Choroid plexus epithelial cell (primary cell): ENCODE data around the gene SEMA3A.
"Not testable (repeated sequence)": the region's sequence is repeated elsewhere in the genome, so short reads cannot be mapped to it uniquely, and the experiment has no call there.

Source experiments
- DNase-seq: peaks from one replicate; pipeline ENCODE4 v3.0.0-alpha.2; 2010; ENCODE audit warnings: low read depth
- H3K4me3 ChIP-seq: 2 replicates; pipeline ENCODE4 v1.5.1; 2011; ENCODE audit warnings: low read depth, mild to moderate bottlenecking, control low read depth, low read length, moderate library complexity
- TF ChIP-seq, protein P1 (sequence below): conservative IDR thresholded peaks from 2 replicates; pipeline ENCODE4 v1.5.1; 2011; ENCODE audit warnings: low read depth, mild to moderate bottlenecking, control low read depth, inconsistent platforms, low read length, moderate library complexity

The SEMA3A gene

DNA sequence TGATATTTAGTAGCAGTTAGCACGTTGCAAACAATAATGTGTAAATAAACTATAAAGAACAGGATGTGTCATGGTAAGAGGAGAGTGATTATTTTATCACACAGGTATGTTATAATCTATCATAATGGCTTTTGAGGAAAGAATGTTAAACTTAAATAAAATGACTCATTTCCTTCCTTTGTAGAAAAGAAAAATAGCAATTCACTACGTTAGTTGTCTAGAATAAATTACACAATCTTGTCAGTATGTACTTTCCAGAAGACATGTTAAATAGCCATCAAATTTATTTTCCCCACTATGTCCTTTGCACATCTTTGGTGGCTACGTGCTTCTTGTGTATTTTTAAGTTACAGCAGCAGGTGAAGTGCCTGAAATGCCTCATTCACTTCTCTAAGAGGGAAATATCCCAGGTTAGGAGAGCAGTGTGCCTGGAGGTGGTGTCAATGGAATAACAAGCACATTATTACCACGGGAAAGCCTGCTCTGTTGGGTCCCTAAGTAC is 133.8 kb downstream of the SEMA3A start:
- TF ChIP-seq, protein P1, sequence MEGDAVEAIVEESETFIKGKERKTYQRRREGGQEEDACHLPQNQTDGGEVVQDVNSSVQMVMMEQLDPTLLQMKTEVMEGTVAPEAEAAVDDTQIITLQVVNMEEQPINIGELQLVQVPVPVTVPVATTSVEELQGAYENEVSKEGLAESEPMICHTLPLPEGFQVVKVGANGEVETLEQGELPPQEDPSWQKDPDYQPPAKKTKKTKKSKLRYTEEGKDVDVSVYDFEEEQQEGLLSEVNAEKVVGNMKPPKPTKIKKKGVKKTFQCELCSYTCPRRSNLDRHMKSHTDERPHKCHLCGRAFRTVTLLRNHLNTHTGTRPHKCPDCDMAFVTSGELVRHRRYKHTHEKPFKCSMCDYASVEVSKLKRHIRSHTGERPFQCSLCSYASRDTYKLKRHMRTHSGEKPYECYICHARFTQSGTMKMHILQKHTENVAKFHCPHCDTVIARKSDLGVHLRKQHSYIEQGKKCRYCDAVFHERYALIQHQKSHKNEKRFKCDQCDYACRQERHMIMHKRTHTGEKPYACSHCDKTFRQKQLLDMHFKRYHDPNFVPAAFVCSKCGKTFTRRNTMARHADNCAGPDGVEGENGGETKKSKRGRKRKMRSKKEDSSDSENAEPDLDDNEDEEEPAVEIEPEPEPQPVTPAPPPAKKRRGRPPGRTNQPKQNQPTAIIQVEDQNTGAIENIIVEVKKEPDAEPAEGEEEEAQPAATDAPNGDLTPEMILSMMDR = no peak
- DNase-seq = peak; percentile 51
- H3K4me3 ChIP-seq = no peak overlapping the region

DNA sequence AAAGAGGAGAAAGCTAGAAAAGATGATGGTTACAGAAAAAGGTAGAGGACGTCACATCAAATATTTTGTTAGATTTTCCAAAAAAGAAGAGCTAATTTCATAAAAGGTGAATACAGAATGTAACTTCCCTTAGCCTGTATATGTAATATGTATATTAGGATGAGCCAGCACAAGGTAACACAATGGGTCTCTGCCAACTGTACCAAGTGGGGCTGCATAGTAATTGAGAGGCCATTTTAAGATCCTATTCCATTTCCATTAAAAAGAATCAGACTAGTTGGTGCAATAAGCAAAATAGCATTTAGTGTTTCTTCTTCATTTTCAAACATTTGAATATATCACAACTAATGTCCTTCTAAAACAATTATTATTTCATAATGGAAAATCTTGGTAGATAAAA is 134.6 kb downstream of the SEMA3A start:
- DNase-seq = no peak
- TF ChIP-seq, protein P1 = no peak
- no peak overlapping the region for H3K4me3 ChIP-seq

DNA sequence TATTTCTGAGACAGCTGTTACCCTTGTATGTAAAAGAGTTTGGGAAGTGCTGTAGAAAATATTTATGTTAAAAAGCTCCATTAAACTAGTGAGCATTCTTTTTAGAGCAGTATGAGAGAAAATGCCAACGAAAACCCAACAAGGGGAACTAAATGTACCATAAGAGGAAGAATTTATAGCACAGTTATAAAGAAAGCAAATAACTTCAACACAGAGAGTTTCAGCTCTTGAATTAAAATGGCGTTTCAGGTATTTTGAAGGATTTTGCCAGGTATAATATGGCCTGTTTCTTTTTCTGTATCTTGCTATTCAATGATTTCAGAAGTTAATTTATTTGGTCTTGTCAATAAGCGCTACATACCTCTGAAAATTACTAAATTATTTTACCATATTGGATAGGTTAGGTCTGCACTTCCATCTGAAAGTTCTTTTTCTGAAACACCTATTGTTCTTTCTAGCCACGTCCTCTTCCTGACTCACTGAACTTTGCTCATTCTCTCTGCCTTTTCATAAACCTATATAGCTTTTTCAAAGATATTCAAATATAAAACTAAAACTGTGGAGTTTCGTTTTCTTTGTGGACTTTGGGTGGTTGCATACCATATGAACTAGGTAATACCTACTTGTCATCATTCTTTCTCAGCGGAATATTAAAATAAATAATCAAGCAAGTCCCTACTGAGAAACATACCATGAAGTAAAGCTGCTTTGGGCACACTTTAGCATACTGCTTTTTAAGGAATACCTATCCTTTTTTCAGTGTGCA is 136.1 kb downstream of the SEMA3A start:
- H3K4me3 ChIP-seq = no peak overlapping the region
- peak; percentile 82 for DNase-seq
- TF ChIP-seq, protein P1 = no peak

DNA sequence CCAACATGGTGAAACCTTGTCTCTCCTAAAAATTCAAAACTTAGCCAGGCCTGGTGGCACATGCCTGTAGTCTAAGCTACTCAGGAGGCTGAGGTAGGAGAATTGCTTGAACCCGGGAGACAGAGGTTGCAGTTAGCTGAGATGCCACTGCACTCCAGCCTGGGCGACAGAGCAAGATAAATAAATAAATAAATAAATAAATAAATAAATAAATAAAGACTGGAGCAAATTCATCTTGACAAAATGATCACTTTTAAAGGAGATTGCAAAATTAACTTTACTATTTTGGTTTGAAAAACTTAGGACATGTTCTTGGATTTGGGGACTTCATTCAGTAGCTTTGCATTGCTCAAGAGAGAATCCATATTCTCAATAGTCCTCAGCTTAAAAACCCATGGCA is 137.0 kb downstream of the SEMA3A start:
- no peak for DNase-seq
- TF ChIP-seq, protein P1 = no peak
- no peak overlapping the region for H3K4me3 ChIP-seq

DNA sequence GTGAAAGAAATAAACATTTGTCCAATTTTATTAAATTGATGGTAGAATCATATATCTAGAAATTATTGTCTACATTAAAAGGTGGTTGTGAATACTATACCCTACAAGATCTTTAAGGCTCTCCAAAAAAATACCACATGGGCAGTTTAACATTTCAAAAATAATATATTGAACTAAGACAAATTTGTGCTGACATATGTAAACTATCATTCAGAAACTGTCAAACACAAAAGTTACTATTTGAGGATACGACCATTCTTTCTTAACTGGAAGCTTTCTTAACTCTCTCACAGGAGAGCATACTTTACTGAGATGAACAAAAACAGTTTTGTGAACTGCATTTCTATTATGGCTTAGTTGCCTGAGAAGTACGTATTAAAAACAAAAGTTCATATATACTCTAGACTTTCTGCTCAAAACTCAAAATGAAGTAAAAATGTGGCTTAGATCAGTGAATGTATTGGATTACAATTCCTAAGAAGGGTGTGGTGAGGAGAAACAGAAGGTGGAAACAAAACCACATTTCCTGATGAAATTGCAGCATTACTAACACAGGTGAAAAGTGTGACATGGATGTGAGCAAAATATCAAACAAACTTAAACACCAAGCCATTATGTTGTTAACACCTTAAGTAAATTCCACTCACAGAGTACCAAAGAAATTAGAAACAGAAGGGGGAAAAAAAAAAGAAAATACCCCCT is 138.5 kb downstream of the SEMA3A start:
- H3K4me3 ChIP-seq = no peak overlapping the region
- DNase-seq = peak; percentile 23
- TF ChIP-seq, protein P1 = no peak

DNA sequence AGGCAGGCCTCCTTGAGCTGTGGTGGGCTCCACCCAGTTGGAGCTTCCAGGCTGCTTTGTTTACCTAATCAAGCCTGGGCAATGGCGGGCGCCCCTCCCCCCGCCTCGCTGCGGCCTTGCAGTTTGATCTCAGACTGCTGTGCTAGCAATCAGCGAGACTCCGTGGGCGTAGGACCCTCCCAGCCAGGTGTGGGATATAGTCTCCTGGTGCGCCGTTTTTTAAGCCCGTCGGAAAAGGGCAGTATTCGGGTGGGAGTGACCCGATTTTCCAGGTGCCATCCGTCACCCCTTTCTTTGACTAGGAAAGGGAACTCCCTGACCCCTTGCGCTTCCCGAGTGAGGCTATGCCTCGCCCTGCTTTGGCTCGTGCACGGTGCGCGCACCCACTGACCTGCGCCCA is 139.4 kb downstream of the SEMA3A start:
- not testable (repeated sequence) for H3K4me3 ChIP-seq, DNase-seq

DNA sequence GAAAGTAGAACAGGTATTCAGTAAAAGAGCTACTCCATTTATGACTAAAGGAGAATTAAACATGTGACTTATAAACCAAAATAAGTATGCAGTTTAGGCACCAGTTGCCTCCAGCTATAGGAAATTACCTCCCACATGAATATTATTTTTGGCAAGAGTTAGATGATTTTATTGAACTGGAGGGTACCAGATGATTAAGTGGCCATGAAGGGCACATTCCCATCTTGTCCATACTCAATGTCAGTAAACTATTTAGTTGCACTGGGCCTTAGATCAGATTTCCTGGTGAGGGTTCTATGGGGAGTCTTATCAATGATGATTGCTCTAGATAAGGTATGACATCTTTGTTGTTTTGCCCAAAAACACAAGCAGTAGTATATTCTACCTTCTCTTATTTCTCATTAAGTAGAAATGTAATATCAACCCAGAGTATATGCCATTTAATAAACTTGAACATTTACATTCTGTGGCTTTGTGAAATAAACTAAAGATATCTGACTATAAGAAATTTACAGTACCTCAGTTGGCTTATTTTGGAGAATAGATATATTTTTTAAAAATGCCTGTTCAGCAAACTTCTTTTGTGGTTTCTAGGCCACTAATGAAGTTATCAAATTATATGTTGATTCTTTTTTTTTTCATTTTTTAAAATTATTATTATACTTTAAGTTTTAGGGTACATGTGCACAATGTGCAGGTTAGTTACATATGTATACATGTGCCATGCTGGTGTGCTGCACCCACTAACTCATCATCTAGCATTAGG is 145.3 kb downstream of the SEMA3A start:
- no peak overlapping the region for H3K4me3 ChIP-seq
- DNase-seq = no peak
- TF ChIP-seq, protein P1 = no peak
